HepG2 (cell line): ENCODE data around the gene NUDT8. TPM values are rescaled to one million over a fixed set of nuclear protein-coding genes. Genes with fewer than 3 reads are reported as not detected.

Experiments used
- ATAC-seq: fragments of 200-7000 bp; cut with Tn5 transposase; 3 replicates; pipeline ENCODE4 v1.9.1; 2020; ENCODE audit warnings: mild to moderate bottlenecking, moderate library complexity
- BruUV-seq: library from RNA; stranded (reverse); fragments of 400-500 nt; replicated peaks from 2 replicates; lab custom pipeline; 2021; lab: Mats Ljungman, UMichigan
- CTCF ChIA-PET: fragments of 300-600 bp; formaldehyde crosslinking; extraction: SDS; loops from one replicate; lab custom pipeline; 2021; ENCODE audit warnings: low total read pairs, inconsistent platforms, low intra/inter-chr PET ratio; lab: Yijun Ruan, JAX
- POLR2A ChIA-PET: fragments of 350-600 bp; sonication (Branson Sonifier 250); formaldehyde crosslinking; loops from one replicate; lab custom pipeline; 2020; ENCODE audit warnings: antibody characterized with exemption, inconsistent platforms; lab: Yijun Ruan, JAX
- DNase-seq: peaks from one replicate; pipeline ENCODE4 v3.0.0-alpha.2; 2015; ENCODE audit warnings: low spot score
- FAIRE-seq: peaks from 3 replicates; lab custom pipeline; 2011; peaks lifted over from hg19 to GRCh38; lab: Jason Lieb, UNC
- H2AFZ ChIP-seq: one replicate; pipeline ENCODE4 v1.6.1; 2011; ENCODE audit warnings: low read length, inconsistent platforms
- H3K27ac ChIP-seq: fragments of 300-600 bp; 3 replicates; pipeline ENCODE4 v1.8.0; 2011; ENCODE audit warnings: mixed run types, mild to moderate bottlenecking, mixed read lengths, low read length, inconsistent platforms; ENCODE audit not compliant: insufficient read depth; ENCODE audit errors: extremely low read length
- H3K27me3 ChIP-seq, 2 experiments: fragments of 200-600 bp in 1 of 2; 2 replicates in 1 of 2; 3 replicates in 1 of 2; pipeline versions ENCODE4 v1.6.0 to v1.8.0; 2011; ENCODE audit warnings: low read length in 2 of 2, mild to moderate bottlenecking in 2 of 2, moderate library complexity in 2 of 2, inconsistent platforms in 1 of 2; ENCODE audit not compliant: insufficient read depth in 2 of 2, control insufficient read depth in 1 of 2
- H3K36me3 ChIP-seq, 2 experiments: fragments of 200-600 bp in 1 of 2; replicated peaks in 1 of 2; 2 replicates in 1 of 2; 3 replicates in 1 of 2; pipeline versions ENCODE4 v1.5.1 to v1.8.0; 2011; ENCODE audit warnings: low read length in 2 of 2, inconsistent platforms in 1 of 2; ENCODE audit not compliant: insufficient read depth in 2 of 2, control insufficient read depth in 1 of 2
- H3K4me1 ChIP-seq: 2 replicates; pipeline ENCODE4 v1.5.1; 2012; ENCODE audit warnings: low read length, inconsistent platforms; ENCODE audit not compliant: insufficient read depth
- H3K4me2 ChIP-seq: 2 replicates; pipeline ENCODE4 v1.6.0; 2011; ENCODE audit warnings: low read depth, low read length, inconsistent platforms
- H3K4me3 ChIP-seq, 3 experiments: fragments of 200-600 bp in 1 of 3; sonication (generic), shearing (Covaris generic) in 1 of 3; replicated peaks in 1 of 3; 2 replicates each; pipeline ENCODE4 v1.5.1; 2011 to 2016; ENCODE audit warnings: low read length in 3 of 3, inconsistent platforms in 2 of 3, low read depth in 2 of 3, mild to moderate bottlenecking in 2 of 3, control low read depth in 1 of 3, mixed read lengths in 1 of 3; ENCODE audit not compliant: insufficient read depth in 1 of 3
- H3K79me2 ChIP-seq: one replicate; pipeline ENCODE4 v1.6.1; 2011; ENCODE audit warnings: low read length, inconsistent platforms; ENCODE audit not compliant: insufficient read depth
- H3K9ac ChIP-seq: 2 replicates; pipeline ENCODE4 v1.6.0; 2011; ENCODE audit warnings: mild to moderate bottlenecking, low read depth, low read length, inconsistent platforms; ENCODE audit not compliant: insufficient read depth
- H3K9me3 ChIP-seq: 2 replicates; pipeline ENCODE4 v1.5.1; 2012; ENCODE audit warnings: mild to moderate bottlenecking, low read length
- H4K20me1 ChIP-seq: 2 replicates; pipeline ENCODE4 v1.6.0; 2011; ENCODE audit warnings: inconsistent platforms, mild to moderate bottlenecking, low read length, moderate library complexity; ENCODE audit not compliant: insufficient read depth
- BHLHE40 ChIP-seq: IDR thresholded peaks from 2 replicates; pipeline ENCODE4 v1.6.1; 2011; ENCODE audit warnings: low read length, improper control_type of control experiment
- CCDC6 ChIP-seq: sonication (generic); formaldehyde crosslinking; IDR thresholded peaks from 2 replicates; pipeline ENCODE4 v1.8.1; 2022; ENCODE audit warnings: mild to moderate bottlenecking, missing genetic modification reagents, moderate library complexity
- HMGXB4 ChIP-seq, 2 experiments: sonication (generic) in 1 of 2; formaldehyde crosslinking in 1 of 2; IDR thresholded peaks; 2 replicates each; pipeline versions ENCODE4 v1.4.0 to v1.6.1; 2018 to 2020; ENCODE audit warnings: missing genetic modification reagents in 2 of 2, borderline replicate concordance in 1 of 2, low read depth in 1 of 2, mild to moderate bottlenecking in 1 of 2, missing biosample characterization in 1 of 2
- RXRA ChIP-seq: sonication (generic); formaldehyde crosslinking; IDR thresholded peaks from 2 replicates; pipeline ENCODE4 v1.5.1; 2020; ENCODE audit warnings: missing genetic modification reagents
- ZFP36 ChIP-seq: fragments of 150-350 bp; IDR thresholded peaks from 2 replicates; pipeline ENCODE4 v1.6.1; 2018; ENCODE audit warnings: borderline replicate concordance, low read length, low read depth; ENCODE audit not compliant: partially characterized antibody
- ZNF256 ChIP-seq: sonication (generic); formaldehyde crosslinking; conservative IDR thresholded peaks from 2 replicates; pipeline ENCODE4 v1.4.0; 2020; ENCODE audit warnings: missing genetic modification reagents
- ZNF414 ChIP-seq: sonication (generic); formaldehyde crosslinking; IDR thresholded peaks from 2 replicates; pipeline ENCODE4 v1.5.0; 2020; ENCODE audit warnings: missing genetic modification reagents
- ZNF720 ChIP-seq: sonication (generic); formaldehyde crosslinking; IDR thresholded peaks from 2 replicates; pipeline ENCODE4 v1.4.0; 2020; ENCODE audit warnings: missing genetic modification reagents
- WGBS: methylation state at CpG from one replicate; pipeline ENCODE4 v1.1.6; 2017; ENCODE audit warnings: low lambda C conversion rate; 5-methylcytosine and 5-hydroxymethylcytosine counted together
- in situ Hi-C: cut with HindIII; loops from 2 replicates; pipeline ENCODE4 v1.10.0; 2017; ENCODE audit warnings: low pct_unique_long_range_greater_than_20kb; ENCODE audit not compliant: extremely low pct_ligation_motif_present
- intact Hi-C: fragments of 100-400 bp; cut with micrococcal nuclease; formaldehyde crosslinking; loops from one replicate; pipeline ENCODE4 v1.10.0; 2022; ENCODE audit not compliant: unreplicated experiment
- polyA plus RNA-seq, 8 experiments: library from polyadenylated mRNA; depleted of rRNA in 3 of 8; stranded (reverse) in 7 of 8; unstranded in 1 of 8; fragments of >200 nt; fragmentation: Illumina TruSeq in 4 of 8; extraction: Trizol in 4 of 8; gene quantifications; 2 replicates each; pipeline versions ENCODE4 v1.2.1 to v1.2.3, GENCODE V29; 2011 to 2016; ENCODE audit warnings: low read depth in 4 of 8, missing spikeins in 1 of 8, mixed read lengths in 1 of 8; ENCODE audit not compliant: insufficient read depth in 1 of 8
- total RNA-seq, 5 experiments: library from RNA; depleted of rRNA; stranded (reverse); fragments of >200 nt; fragmentation: Illumina TruSeq; extraction: Trizol; gene quantifications; 2 replicates each; pipeline ENCODE4 v1.2.3, GENCODE V29; 2016; ENCODE audit warnings: low read depth in 1 of 5
- TF ChIP-seq, protein P1 (sequence below): sonication (generic); formaldehyde crosslinking; IDR thresholded peaks from 2 replicates; pipeline ENCODE4 v1.4.0; 2020; ENCODE audit warnings: low read depth, mild to moderate bottlenecking, missing genetic modification reagents
- TF ChIP-seq, protein P2 (sequence below): sonication (generic); formaldehyde crosslinking; IDR thresholded peaks from 2 replicates; pipeline ENCODE4 v1.4.0; 2020; ENCODE audit warnings: mild to moderate bottlenecking, missing genetic modification reagents
- TF ChIP-seq, protein P3 (sequence below): sonication (generic); formaldehyde crosslinking; IDR thresholded peaks from 2 replicates; pipeline ENCODE4 v1.5.1; 2020; ENCODE audit warnings: mild to moderate bottlenecking, missing genetic modification reagents, moderate library complexity

Gene NUDT8
- total and polyA plus RNA-seq, 2 of the 13 experiments (the other 11 are each of a cell fraction or from before 2014, with no cell fraction given) = 6.7 to 25.8 TPM

DNA sequence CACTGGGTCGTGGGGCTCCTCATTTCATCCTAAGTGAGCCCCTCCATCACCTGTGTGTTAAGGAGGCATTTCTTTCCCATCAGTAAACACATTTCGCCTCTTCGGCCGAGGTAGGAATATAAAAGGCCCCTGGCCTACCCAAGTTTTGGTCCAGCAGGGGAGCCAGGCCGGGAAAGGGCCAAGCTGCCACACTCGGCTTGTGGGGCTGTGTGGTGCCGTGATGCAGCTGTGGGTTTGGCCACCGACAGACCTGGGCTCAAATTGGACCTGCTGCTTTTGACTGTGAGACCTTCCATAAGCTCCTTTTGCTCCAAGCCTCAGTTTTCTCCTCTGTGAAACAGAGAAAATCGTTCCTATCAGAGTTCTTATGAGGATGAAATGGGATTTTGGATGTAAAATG is 22.2 kb downstream of the NUDT8 start (continued):
- TF ChIP-seq, protein P1, sequence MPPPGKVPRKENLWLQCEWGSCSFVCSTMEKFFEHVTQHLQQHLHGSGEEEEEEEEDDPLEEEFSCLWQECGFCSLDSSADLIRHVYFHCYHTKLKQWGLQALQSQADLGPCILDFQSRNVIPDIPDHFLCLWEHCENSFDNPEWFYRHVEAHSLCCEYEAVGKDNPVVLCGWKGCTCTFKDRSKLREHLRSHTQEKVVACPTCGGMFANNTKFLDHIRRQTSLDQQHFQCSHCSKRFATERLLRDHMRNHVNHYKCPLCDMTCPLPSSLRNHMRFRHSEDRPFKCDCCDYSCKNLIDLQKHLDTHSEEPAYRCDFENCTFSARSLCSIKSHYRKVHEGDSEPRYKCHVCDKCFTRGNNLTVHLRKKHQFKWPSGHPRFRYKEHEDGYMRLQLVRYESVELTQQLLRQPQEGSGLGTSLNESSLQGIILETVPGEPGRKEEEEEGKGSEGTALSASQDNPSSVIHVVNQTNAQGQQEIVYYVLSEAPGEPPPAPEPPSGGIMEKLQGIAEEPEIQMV (CRISPR knock-in tag) = no peak
- no peak for TF ChIP-seq ZNF720

DNA sequence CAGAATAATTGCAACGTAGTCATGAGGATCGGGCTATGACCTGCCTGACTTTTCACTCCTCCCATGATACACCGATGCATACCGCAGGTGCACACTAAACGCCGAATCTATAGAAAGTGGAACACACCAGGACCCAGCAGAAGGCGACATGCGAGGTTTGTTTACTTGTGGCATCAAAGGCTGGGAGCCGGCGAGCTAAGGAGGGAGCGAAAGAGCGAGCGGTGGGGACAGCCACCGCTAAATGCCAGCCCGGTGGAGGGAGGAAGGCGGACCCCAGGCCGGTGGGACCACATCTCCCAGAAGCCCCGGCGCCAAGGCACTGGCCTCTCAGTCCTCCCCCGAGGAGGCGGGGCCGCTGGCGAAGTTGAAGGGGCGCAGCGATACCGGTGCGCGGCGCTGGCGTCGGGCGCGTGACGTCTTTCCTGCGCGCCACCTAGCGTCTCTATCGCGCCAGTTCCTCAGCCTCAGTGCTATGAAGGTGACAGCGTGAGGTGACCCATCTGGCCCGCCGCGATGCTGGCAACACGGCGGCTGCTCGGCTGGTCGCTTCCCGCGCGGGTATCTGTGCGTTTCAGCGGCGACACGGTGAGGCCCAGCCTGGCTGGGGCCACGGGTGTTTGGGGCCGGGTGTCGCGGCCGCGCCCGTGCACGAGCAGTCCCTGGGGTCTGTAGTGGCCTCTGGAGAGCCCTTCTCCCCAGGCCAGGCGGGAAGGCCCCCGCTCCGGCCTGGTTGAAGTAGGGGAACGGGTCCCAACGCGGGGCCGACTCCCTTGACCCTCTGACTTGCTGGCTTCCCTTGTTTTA is 23.0 kb downstream of the NUDT8 start, which contains the start of gene NDUFV1:
NDUFV1 (plus strand) TSS at position 445 of the 804 bp plus-strand sequence; CDS start at position 514, 69 bp downstream.
- ATAC-seq (peak; percentile 97), DNase-seq (peak; percentile 90), FAIRE-seq (peak; percentile 93)
- Histone ChIP-seq H3K27me3 (peaks cover 2 to 10% of the 10 kb centered on the region in 2 experiments; a peak in 2 of 5 replicates), H3K4me3 (peak within 1 kb of the TSS; percentile 81 to 92 (median 88)), H4K20me1 (no peaks in the 10 kb centered on the region), H3K9ac (peak within 1 kb of the TSS; percentile 85), H2AFZ (peak within 1 kb of the TSS; percentile 82), H3K4me1 (peaks cover 21% of the 10 kb centered on the region), H3K79me2 (peaks cover 8% of the 10 kb centered on the region), H3K27ac (peak within 1 kb of the TSS; percentile 37), H3K4me2 (peak within 1 kb of the TSS; percentile 92), H3K9me3 (peaks cover 6% of the 10 kb centered on the region; the same call in 1 of the 2 replicates), H3K36me3 (peaks cover 6 to 31% of the 10 kb centered on the region in 2 experiments; a peak in 3 of 5 replicates)
- in situ Hi-C loops = no loop called here
- ChIA-PET POLR2A (interaction anchor here (1.5 kb wide), 1 partner anchor 23 kb away, joined by 7 read pairs; the partner anchor contains the start of gene NUDT8), CTCF (interaction anchor here (0.6 to 1.7 kb wide), 2 partner anchors 34 to 98 kb away, joined by 3 to 20 read pairs; no protein-coding TSS in a partner anchor)
- 2% methylated on average over 9 of the region's 69 CpGs for WGBS
- no TSS peak for BruUV-seq
- intact Hi-C loops = loop anchor here (1.0 kb wide), 2 partner anchors 25 to 34 kb away; no protein-coding TSS in a partner anchor
- peak; percentile 87 to 92 for TF ChIP-seq HMGXB4 (CRISPR knock-in tag; IDR thresholded peaks at IDR 0.05; ENCODE audit: borderline replicate concordance in 1 of 2, low read depth in 1 of 2)
- peak; percentile 53; the same call in 1 of the 2 replicates for TF ChIP-seq CCDC6 (CRISPR knock-in tag)
- no peak for TF ChIP-seq ZNF256 (CRISPR knock-in tag)
- TF ChIP-seq, protein P2, sequence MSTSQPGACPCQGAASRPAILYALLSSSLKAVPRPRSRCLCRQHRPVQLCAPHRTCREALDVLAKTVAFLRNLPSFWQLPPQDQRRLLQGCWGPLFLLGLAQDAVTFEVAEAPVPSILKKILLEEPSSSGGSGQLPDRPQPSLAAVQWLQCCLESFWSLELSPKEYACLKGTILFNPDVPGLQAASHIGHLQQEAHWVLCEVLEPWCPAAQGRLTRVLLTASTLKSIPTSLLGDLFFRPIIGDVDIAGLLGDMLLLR (CRISPR knock-in tag) = peak; percentile 66
- peak; percentile 61 for TF ChIP-seq RXRA (CRISPR knock-in tag)
- no peak for TF ChIP-seq ZFP36
- TF ChIP-seq ZNF414 (CRISPR knock-in tag) = no peak
- TF ChIP-seq, protein P3, sequence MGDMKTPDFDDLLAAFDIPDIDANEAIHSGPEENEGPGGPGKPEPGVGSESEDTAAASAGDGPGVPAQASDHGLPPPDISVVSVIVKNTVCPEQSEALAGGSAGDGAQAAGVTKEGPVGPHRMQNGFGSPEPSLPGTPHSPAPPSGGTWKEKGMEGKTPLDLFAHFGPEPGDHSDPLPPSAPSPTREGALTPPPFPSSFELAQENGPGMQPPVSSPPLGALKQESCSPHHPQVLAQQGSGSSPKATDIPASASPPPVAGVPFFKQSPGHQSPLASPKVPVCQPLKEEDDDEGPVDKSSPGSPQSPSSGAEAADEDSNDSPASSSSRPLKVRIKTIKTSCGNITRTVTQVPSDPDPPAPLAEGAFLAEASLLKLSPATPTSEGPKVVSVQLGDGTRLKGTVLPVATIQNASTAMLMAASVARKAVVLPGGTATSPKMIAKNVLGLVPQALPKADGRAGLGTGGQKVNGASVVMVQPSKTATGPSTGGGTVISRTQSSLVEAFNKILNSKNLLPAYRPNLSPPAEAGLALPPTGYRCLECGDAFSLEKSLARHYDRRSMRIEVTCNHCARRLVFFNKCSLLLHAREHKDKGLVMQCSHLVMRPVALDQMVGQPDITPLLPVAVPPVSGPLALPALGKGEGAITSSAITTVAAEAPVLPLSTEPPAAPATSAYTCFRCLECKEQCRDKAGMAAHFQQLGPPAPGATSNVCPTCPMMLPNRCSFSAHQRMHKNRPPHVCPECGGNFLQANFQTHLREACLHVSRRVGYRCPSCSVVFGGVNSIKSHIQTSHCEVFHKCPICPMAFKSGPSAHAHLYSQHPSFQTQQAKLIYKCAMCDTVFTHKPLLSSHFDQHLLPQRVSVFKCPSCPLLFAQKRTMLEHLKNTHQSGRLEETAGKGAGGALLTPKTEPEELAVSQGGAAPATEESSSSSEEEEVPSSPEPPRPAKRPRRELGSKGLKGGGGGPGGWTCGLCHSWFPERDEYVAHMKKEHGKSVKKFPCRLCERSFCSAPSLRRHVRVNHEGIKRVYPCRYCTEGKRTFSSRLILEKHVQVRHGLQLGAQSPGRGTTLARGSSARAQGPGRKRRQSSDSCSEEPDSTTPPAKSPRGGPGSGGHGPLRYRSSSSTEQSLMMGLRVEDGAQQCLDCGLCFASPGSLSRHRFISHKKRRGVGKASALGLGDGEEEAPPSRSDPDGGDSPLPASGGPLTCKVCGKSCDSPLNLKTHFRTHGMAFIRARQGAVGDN (CRISPR knock-in tag) = peak; percentile 83
- peak; percentile 53; the same call in 1 of the 2 replicates for TF ChIP-seq BHLHE40
